Measurements from ENCODE around the gene TXNDC5.

DNA sequence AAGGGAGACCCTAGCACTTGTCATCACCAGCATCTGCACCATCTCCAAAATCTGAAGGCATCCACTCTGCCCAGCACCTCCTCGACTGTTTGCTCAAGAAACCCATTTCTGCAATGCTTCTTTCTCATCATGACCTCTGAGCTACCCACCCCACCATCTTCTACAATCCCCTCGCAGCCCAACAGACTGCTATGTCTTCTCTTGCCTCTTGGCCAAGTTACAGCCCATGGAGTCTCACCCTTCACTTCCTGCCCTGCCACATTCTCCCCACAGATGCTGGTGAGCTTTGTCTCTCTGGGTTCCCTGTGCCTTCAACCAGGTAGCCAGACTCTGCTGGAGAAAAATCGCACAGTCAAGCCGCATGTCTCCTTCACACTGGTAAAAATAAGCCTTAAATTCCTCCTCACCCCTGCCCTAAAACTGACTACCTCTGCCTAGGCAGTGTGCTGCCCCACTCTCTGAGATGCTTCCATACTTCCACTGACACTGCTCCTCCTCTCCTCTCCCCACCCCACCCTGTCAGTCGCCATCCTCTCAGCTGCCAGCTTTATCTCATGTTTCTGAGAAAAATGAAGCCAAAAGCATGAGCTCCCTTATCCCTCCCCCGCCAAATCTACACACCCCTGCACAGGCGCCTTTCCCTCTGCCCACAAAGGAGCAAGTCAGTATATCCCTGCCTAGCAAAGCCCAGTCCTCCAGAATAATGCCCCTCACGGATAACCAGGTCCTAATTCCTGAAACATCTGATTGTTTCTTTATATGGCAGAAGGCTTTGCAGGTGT, 2.3 kb upstream of the TXNDC5 start:
- no peak for TF ChIP-seq POLR2AphosphoS5 (IDR thresholded peaks at IDR 0.05)
- TF ChIP-seq, protein P1, sequence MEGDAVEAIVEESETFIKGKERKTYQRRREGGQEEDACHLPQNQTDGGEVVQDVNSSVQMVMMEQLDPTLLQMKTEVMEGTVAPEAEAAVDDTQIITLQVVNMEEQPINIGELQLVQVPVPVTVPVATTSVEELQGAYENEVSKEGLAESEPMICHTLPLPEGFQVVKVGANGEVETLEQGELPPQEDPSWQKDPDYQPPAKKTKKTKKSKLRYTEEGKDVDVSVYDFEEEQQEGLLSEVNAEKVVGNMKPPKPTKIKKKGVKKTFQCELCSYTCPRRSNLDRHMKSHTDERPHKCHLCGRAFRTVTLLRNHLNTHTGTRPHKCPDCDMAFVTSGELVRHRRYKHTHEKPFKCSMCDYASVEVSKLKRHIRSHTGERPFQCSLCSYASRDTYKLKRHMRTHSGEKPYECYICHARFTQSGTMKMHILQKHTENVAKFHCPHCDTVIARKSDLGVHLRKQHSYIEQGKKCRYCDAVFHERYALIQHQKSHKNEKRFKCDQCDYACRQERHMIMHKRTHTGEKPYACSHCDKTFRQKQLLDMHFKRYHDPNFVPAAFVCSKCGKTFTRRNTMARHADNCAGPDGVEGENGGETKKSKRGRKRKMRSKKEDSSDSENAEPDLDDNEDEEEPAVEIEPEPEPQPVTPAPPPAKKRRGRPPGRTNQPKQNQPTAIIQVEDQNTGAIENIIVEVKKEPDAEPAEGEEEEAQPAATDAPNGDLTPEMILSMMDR (IDR thresholded peaks at IDR 0.05): no peak
- TF ChIP-seq POLR2A (IDR thresholded peaks at IDR 0.05): no peak

All from prostate gland (tissue), 2 donors.